Gastroesophageal sphincter (tissue), 3 donors: Measurements from ENCODE around the gene SAMD1.

Source experiments
- CTCF ChIP-seq, 4 experiments: fragments of 200-600 bp in 2 of 4; fragments of 450-650 bp in 2 of 4; sonication (generic) in 1 of 4; IDR thresholded peaks; one replicate each; pipeline ENCODE4 v1.5.1; 2017 to 2019; ENCODE audit warnings: antibody characterized with exemption in 4 of 4, mild to moderate bottlenecking in 2 of 4, moderate library complexity in 2 of 4
- POLR2A ChIP-seq, 2 donors: fragments of 450-650 bp; IDR thresholded peaks; one replicate each; pipeline ENCODE4 v1.6.1; 2017; ENCODE audit warnings: antibody characterized with exemption in 2 of 2, mild to moderate bottlenecking in 2 of 2, moderate library complexity in 1 of 2
- POLR2AphosphoS5 ChIP-seq: sonication (generic); formaldehyde crosslinking; IDR thresholded peaks from one replicate; pipeline ENCODE4 v1.6.1; 2017; ENCODE audit warnings: antibody characterized with exemption

DNA sequence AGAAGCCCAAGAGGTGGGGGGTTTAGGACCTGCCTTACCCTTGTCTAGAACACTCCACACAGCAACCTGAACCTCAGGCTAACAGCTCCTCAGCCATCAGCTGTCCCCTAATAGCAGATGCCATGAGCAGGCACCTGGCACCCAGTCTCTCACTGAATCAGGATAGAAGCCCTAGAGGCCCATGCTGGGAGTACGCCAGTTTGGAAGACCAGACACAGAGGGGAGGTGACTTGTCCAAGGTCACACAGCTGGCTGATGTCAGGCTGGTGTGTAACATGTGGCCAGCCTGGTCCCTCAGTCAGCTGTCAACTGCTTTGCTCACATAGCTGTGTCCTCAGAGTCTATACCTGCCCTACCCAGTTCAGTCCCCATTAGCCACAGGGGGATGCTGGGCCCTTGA lies 12.8 kb upstream of the SAMD1 start:
- no peak for TF ChIP-seq POLR2A (IDR thresholded peaks at IDR 0.05)
- TF ChIP-seq CTCF (IDR thresholded peaks at IDR 0.05): no peak
- TF ChIP-seq POLR2AphosphoS5: no peak
